Neural cell (in vitro differentiated cells): ENCODE data around the gene ACBD6.

Source experiments
- CTCF ChIP-seq: fragments of 450-650 bp; IDR thresholded peaks from 2 replicates; pipeline ENCODE4 v1.5.1; 2014; ENCODE audit warnings: antibody characterized with exemption, mild to moderate bottlenecking, moderate library complexity; ENCODE audit not compliant: poor library complexity, severe bottlenecking
- EP300 ChIP-seq: fragments of 450-650 bp; conservative IDR thresholded peaks from 2 replicates; pipeline ENCODE4 v1.6.1; 2014; ENCODE audit warnings: antibody characterized with exemption, mild to moderate bottlenecking, moderate library complexity; ENCODE audit not compliant: poor library complexity, severe bottlenecking
- EZH2 ChIP-seq: fragments of 200-600, 300-800 bp; shearing (Covaris generic), sonication (generic); IDR thresholded peaks from 2 replicates; pipeline ENCODE4 v1.6.1; 2014; ENCODE audit warnings: antibody characterized with exemption, low read length, borderline replicate concordance, mild to moderate bottlenecking; ENCODE audit not compliant: insufficient read depth, poor library complexity, severe bottlenecking
- RAD21 ChIP-seq: fragments of 450-650 bp; conservative IDR thresholded peaks from 2 replicates; pipeline ENCODE4 v1.6.1; 2014; ENCODE audit warnings: antibody characterized with exemption, mild to moderate bottlenecking, moderate library complexity

- TF ChIP-seq EZH2 (no peak), CTCF (no peak), EP300 (no peak), RAD21 (no peak)
These were observed 70.7 kb downstream of the ACBD6 start for GRCh38 chr1:180431683-180432082.
